Endothelial cell of umbilical vein (primary cell): ENCODE data around the gene CC2D2A. TPM values are rescaled to one million over a fixed set of nuclear protein-coding genes. Genes with fewer than 3 reads are reported as not detected.

Experiments used
- BruUV-seq: library from RNA; stranded (reverse); fragments of 400-500 nt; replicated peaks from 2 replicates; lab custom pipeline; 2021; lab: Mats Ljungman, UMichigan
- CTCF ChIA-PET: fragments of 300-600, 350-600 bp; sonication (Branson Sonifier 250); formaldehyde crosslinking; loops from one replicate; lab custom pipeline; 2021; ENCODE audit warnings: antibody characterized with exemption, inconsistent platforms; lab: Charles Lee
- POLR2A ChIA-PET: fragments of 300-600, 350-600 bp; sonication (Branson Sonifier 250); formaldehyde crosslinking; loops from one replicate; lab custom pipeline; 2021; ENCODE audit warnings: antibody characterized with exemption, inconsistent platforms; lab: Charles Lee
- DNase-seq: peaks from one replicate; pipeline ENCODE4 v3.0.0-alpha.2; 2011; ENCODE audit warnings: low read depth, low spot score
- FAIRE-seq: peaks from 2 replicates; lab custom pipeline; 2011; peaks lifted over from hg19 to GRCh38; lab: Jason Lieb, UNC
- H2AFZ ChIP-seq: 2 replicates; pipeline ENCODE4 v1.6.0; 2012; ENCODE audit warnings: low read depth, low read length, control low read depth, inconsistent platforms
- H3K27ac ChIP-seq: 2 replicates; pipeline ENCODE4 v1.5.1; 2011; ENCODE audit warnings: low read depth, mild to moderate bottlenecking, control low read depth, low read length, moderate library complexity; ENCODE audit not compliant: insufficient read depth
- H3K27me3 ChIP-seq, 2 experiments: 2 replicates each; pipeline versions ENCODE4 v1.6.0 to v1.6.1; 2011; ENCODE audit warnings: low read length in 2 of 2, mixed read lengths in 1 of 2; ENCODE audit not compliant: control insufficient read depth in 2 of 2, insufficient read depth in 2 of 2
- H3K36me3 ChIP-seq, 2 experiments: 2 replicates in 1 of 2; 3 replicates in 1 of 2; pipeline ENCODE4 v1.5.1; 2011; ENCODE audit warnings: low read length in 2 of 2, mild to moderate bottlenecking in 1 of 2, moderate library complexity in 1 of 2; ENCODE audit not compliant: control insufficient read depth in 2 of 2, insufficient read depth in 2 of 2; ENCODE audit errors: extremely low read depth in 1 of 2
- H3K4me1 ChIP-seq: 3 replicates; pipeline ENCODE4 v1.5.1; 2011; ENCODE audit warnings: mild to moderate bottlenecking, low read length; ENCODE audit not compliant: control insufficient read depth, insufficient read depth; ENCODE audit errors: extremely low read depth
- H3K4me2 ChIP-seq: 2 replicates; pipeline ENCODE4 v1.6.1; 2011; ENCODE audit warnings: low read length, control low read depth, mixed read lengths; ENCODE audit not compliant: insufficient read depth
- H3K4me3 ChIP-seq, 3 experiments: fragments of 200-600 bp in 1 of 3; sonication (generic), shearing (Covaris generic) in 1 of 3; replicated peaks in 1 of 3; 2 replicates each; pipeline ENCODE4 v1.5.1; 2011 to 2016; ENCODE audit warnings: control low read depth in 3 of 3, low read length in 3 of 3, mild to moderate bottlenecking in 2 of 3, inconsistent platforms in 1 of 3, low read depth in 1 of 3, moderate library complexity in 1 of 3; ENCODE audit not compliant: insufficient read depth in 1 of 3
- H3K79me2 ChIP-seq: 2 replicates; pipeline ENCODE4 v1.6.0; 2012; ENCODE audit warnings: low read length, inconsistent platforms; ENCODE audit not compliant: control insufficient read depth, insufficient read depth
- H3K9ac ChIP-seq: replicated peaks from 2 replicates; pipeline ENCODE3; 2011; ENCODE audit warnings: low read length, control low read depth; ENCODE audit not compliant: insufficient read depth; ENCODE audit errors: extremely low read depth
- H3K9me1 ChIP-seq: replicated peaks from 3 replicates; pipeline ENCODE4 v1.6.0; 2011; ENCODE audit warnings: mild to moderate bottlenecking, low read length; ENCODE audit not compliant: control insufficient read depth, insufficient read depth; ENCODE audit errors: extremely low read depth
- H3K9me3 ChIP-seq: replicated peaks from 2 replicates; pipeline ENCODE4 v1.5.1; 2012; ENCODE audit warnings: low read length, inconsistent platforms; ENCODE audit not compliant: control insufficient read depth, insufficient read depth
- H4K20me1 ChIP-seq: replicated peaks from 2 replicates; pipeline ENCODE3; 2011; ENCODE audit warnings: mild to moderate bottlenecking, low read length; ENCODE audit not compliant: control insufficient read depth, insufficient read depth; ENCODE audit errors: extremely low read depth
- CTCF ChIP-seq, 2 donors: IDR thresholded peaks; 1 replicate in 1 of 2; 2 replicates in 1 of 2; pipeline ENCODE4 v1.5.1; 2011; ENCODE audit warnings: low read length in 2 of 2, mild to moderate bottlenecking in 2 of 2, moderate library complexity in 2 of 2, control low read depth in 1 of 2, inconsistent platforms in 1 of 2, low read depth in 1 of 2; ENCODE audit not compliant: insufficient read depth in 1 of 2; ENCODE audit errors: extremely low read depth in 1 of 2
- EZH2 ChIP-seq: IDR thresholded peaks from 2 replicates; pipeline ENCODE4 v1.6.1; 2012; ENCODE audit warnings: borderline replicate concordance, low read depth, mild to moderate bottlenecking, moderate library complexity, low read length, inconsistent platforms; ENCODE audit not compliant: severe bottlenecking
- FOS ChIP-seq: IDR thresholded peaks from 2 replicates; pipeline ENCODE4 v1.6.1; 2011; ENCODE audit warnings: mild to moderate bottlenecking, low read length, moderate library complexity, borderline replicate concordance; ENCODE audit not compliant: insufficient read depth
- GATA2 ChIP-seq: IDR thresholded peaks from 2 replicates; pipeline ENCODE4 v1.7.0; 2011; ENCODE audit warnings: low read depth, mild to moderate bottlenecking, moderate library complexity, mixed read lengths, low read length; ENCODE audit not compliant: insufficient read length, insufficient read depth
- JUN ChIP-seq: IDR thresholded peaks from 2 replicates; pipeline ENCODE4 v1.6.1; 2011; ENCODE audit warnings: borderline replicate concordance, low read depth; ENCODE audit not compliant: insufficient read length, insufficient read depth
- MAX ChIP-seq: IDR thresholded peaks from 2 replicates; pipeline ENCODE4 v1.6.1; 2011; ENCODE audit not compliant: insufficient read depth, insufficient read length
- MYC ChIP-seq: IDR thresholded peaks from one replicate; pipeline ENCODE4 v1.6.1; 2011; ENCODE audit warnings: mild to moderate bottlenecking, low read depth, low read length
- POLR2A ChIP-seq: IDR thresholded peaks from 2 replicates; pipeline ENCODE4 v1.6.1; 2012; ENCODE audit warnings: low read depth, mild to moderate bottlenecking, control low read depth, low read length
- POLR2AphosphoS5 ChIP-seq: IDR thresholded peaks from 2 replicates; pipeline ENCODE4 v1.6.1; 2012; ENCODE audit warnings: low read depth, mild to moderate bottlenecking, control low read depth, low read length, moderate library complexity; ENCODE audit not compliant: insufficient read depth
- dilution Hi-C: fragments of 300-500 bp; cut with MboI; formaldehyde crosslinking; loops from one replicate; pipeline ENCODE4 v1.15.0; 2019; ENCODE audit warnings: low sequenced_read_pairs; ENCODE audit not compliant: extremely low pct_ligation_motif_present
- intact Hi-C: fragments of 100-400 bp; cut with micrococcal nuclease; formaldehyde crosslinking; loops from one replicate; pipeline ENCODE4 v1.10.0; 2022
- polyA plus RNA-seq, 4 experiments: library from polyadenylated mRNA; depleted of rRNA in 3 of 4; stranded (reverse) in 3 of 4; unstranded in 1 of 4; fragments of >200 nt; gene quantifications; 2 replicates each; pipeline versions ENCODE4 v1.2.1 to v1.2.3, GENCODE V29; 2011 to 2012; ENCODE audit warnings: missing spikeins in 1 of 4
- total RNA-seq: library from RNA; stranded (reverse); gene quantifications from 2 replicates; pipeline ENCODE4 v1.2.3, GENCODE V29; 2021

Gene CC2D2A
- total and polyA plus RNA-seq, 2 donors (not counting 3 experiments of a cell fraction or from before 2014, with no cell fraction given), result 10.2 to 22.4 TPM

- no peaks in the 10 kb centered on the region for H3K36me3 ChIP-seq
- no peak overlapping the region for H3K9ac ChIP-seq
- H3K79me2 ChIP-seq, result no peaks in the 10 kb centered on the region
- peaks cover 8% of the 10 kb centered on the region for H3K4me1 ChIP-seq
- ChIA-PET CTCF (no interaction called here), POLR2A (no interaction called here)
- H3K27me3 ChIP-seq, result no peaks in the 10 kb centered on the region
- no peaks in the 10 kb centered on the region for H4K20me1 ChIP-seq
- H3K4me2 ChIP-seq, result no peak overlapping the region
- dilution Hi-C loops (no loop called here), intact Hi-C loops (no loop called here)
- H3K4me3 ChIP-seq, result no peak overlapping the region
- FAIRE-seq, result no peak
- no TSS peak for BruUV-seq
- no peak overlapping the region for H2AFZ ChIP-seq
- peak; percentile 6 for DNase-seq
- no peaks in the 10 kb centered on the region for H3K9me1 ChIP-seq
- no peak for TF ChIP-seq MAX
- TF ChIP-seq FOS, result no peak
- no peak overlapping the region for H3K27ac ChIP-seq
- H3K9me3 ChIP-seq, result no peaks in the 10 kb centered on the region
Observed at GRCh38 chr4:15592799-15593198, 123.1 kb downstream of the CC2D2A start.

- ChIA-PET CTCF (interaction anchor here (0.9 to 1.2 kb wide), 4 partner anchors 11 to 1944 kb away, joined by 3 to 4 read pairs (median 3); no protein-coding TSS in a partner anchor), POLR2A (no interaction called here)
- no TSS peak for BruUV-seq
- TF ChIP-seq POLR2A (no peak), MAX (no peak), GATA2 (no peak), EZH2 (no peak), JUN (no peak), CTCF (IDR thresholded peaks at IDR 0.05; ENCODE audit: extremely low read depth in 1 of 2, insufficient read depth in 1 of 2, low read depth in 1 of 2, low read length in 2 of 2) (no peak), POLR2AphosphoS5 (no peak), MYC (no peak), FOS (no peak)
- Histone ChIP-seq H2AFZ (no peak overlapping the region), H3K9me3 (no peaks in the 10 kb centered on the region), H3K27ac (no peak overlapping the region), H3K4me1 (no peaks in the 10 kb centered on the region), H4K20me1 (no peaks in the 10 kb centered on the region), H3K79me2 (no peaks in the 10 kb centered on the region), H3K4me3 (no peak overlapping the region), H3K27me3 (no peaks in the 10 kb centered on the region), H3K9me1 (no peaks in the 10 kb centered on the region), H3K4me2 (no peak overlapping the region), H3K9ac (no peak overlapping the region), H3K36me3 (peaks cover 0 to 2% of the 10 kb centered on the region in 2 experiments)
- FAIRE-seq, result no peak
- dilution Hi-C loops, result no loop called here
- intact Hi-C loops, result no loop called here
- no peak for DNase-seq
Observed at GRCh38 chr4:15598644-15599043, 129.0 kb downstream of the CC2D2A start.
